H9 (cell line): ENCODE data around the gene LSM2. TPM values are rescaled to one million over a fixed set of nuclear protein-coding genes. Genes with fewer than 3 reads are reported as not detected.

Source experiments
- DNase-seq: peaks from one replicate; pipeline ENCODE4 v3.0.0-alpha.2; 2017
- H2AFZ ChIP-seq: one replicate; pipeline ENCODE4 v1.6.1; 2013; ENCODE audit warnings: mild to moderate bottlenecking, low read length, control low read depth, moderate library complexity
- H2AK5ac ChIP-seq: 2 replicates; pipeline ENCODE4 v1.6.1; 2013; ENCODE audit warnings: low read length, control low read depth, mixed read lengths; ENCODE audit not compliant: insufficient read length
- H2BK120ac ChIP-seq: one replicate; pipeline ENCODE4 v1.6.1; 2013; ENCODE audit warnings: low read depth, mild to moderate bottlenecking, low read length, control low read depth, inconsistent platforms; ENCODE audit not compliant: poor library complexity, severe bottlenecking
- H2BK12ac ChIP-seq: 2 replicates; pipeline ENCODE4 v1.6.1; 2013; ENCODE audit warnings: low read length, control low read depth, mixed read lengths, low read depth; ENCODE audit not compliant: insufficient read length
- H2BK15ac ChIP-seq: 2 replicates; pipeline ENCODE4 v1.6.1; 2013; ENCODE audit warnings: low read depth, low read length, control low read depth
- H2BK20ac ChIP-seq: one replicate; pipeline ENCODE4 v1.6.1; 2013; ENCODE audit warnings: low read depth, mild to moderate bottlenecking, low read length, control low read depth, inconsistent platforms; ENCODE audit not compliant: poor library complexity, severe bottlenecking
- H2BK5ac ChIP-seq: 2 replicates; pipeline ENCODE4 v1.6.1; 2013; ENCODE audit warnings: low read length, control low read depth, mixed read lengths; ENCODE audit not compliant: insufficient read length
- H3K14ac ChIP-seq: 2 replicates; pipeline ENCODE4 v1.6.1; 2013; ENCODE audit warnings: low read length, control low read depth; ENCODE audit not compliant: insufficient read depth
- H3K18ac ChIP-seq: 2 replicates; pipeline ENCODE4 v1.6.1; 2013; ENCODE audit warnings: low read depth, mild to moderate bottlenecking, mixed read lengths, low read length, control low read depth; ENCODE audit not compliant: insufficient read length
- H3K23ac ChIP-seq: 2 replicates; pipeline ENCODE4 v1.6.1; 2013; ENCODE audit warnings: low read length, control low read depth, mixed read lengths, low read depth; ENCODE audit not compliant: insufficient read length
- H3K23me2 ChIP-seq: 2 replicates; pipeline ENCODE4 v1.6.1; 2013; ENCODE audit warnings: low read depth, mild to moderate bottlenecking, mixed read lengths, low read length, control low read depth; ENCODE audit not compliant: insufficient read length, poor library complexity, severe bottlenecking
- H3K27ac ChIP-seq: 2 replicates; pipeline ENCODE4 v1.5.1; 2013; ENCODE audit warnings: low read length, control low read depth, mixed read lengths, low read depth; ENCODE audit not compliant: insufficient read length
- H3K27me3 ChIP-seq: 2 replicates; pipeline ENCODE4 v1.6.1; 2013; ENCODE audit warnings: low read length, control low read depth, inconsistent platforms; ENCODE audit not compliant: insufficient read depth
- H3K4ac ChIP-seq: 2 replicates; pipeline ENCODE4 v1.6.1; 2013; ENCODE audit warnings: low read depth, mild to moderate bottlenecking, control low read depth, inconsistent platforms, low read length, moderate library complexity
- H3K4me1 ChIP-seq: 2 replicates; pipeline ENCODE4 v1.6.1; 2013; ENCODE audit warnings: low read length, control low read depth, inconsistent platforms; ENCODE audit not compliant: insufficient read depth
- H3K4me2 ChIP-seq: 2 replicates; pipeline ENCODE4 v1.6.1; 2013; ENCODE audit warnings: low read length, control low read depth, mixed read lengths; ENCODE audit not compliant: insufficient read length, insufficient read depth
- H3K56ac ChIP-seq: 2 replicates; pipeline ENCODE4 v1.6.1; 2013; ENCODE audit warnings: low read depth, mild to moderate bottlenecking, mixed read lengths, low read length, control low read depth; ENCODE audit not compliant: insufficient read length
- H3K79me1 ChIP-seq: 2 replicates; pipeline ENCODE4 v1.6.1; 2013; ENCODE audit warnings: low read depth, mild to moderate bottlenecking, moderate library complexity, low read length, control low read depth, inconsistent platforms; ENCODE audit not compliant: insufficient read depth, poor library complexity, severe bottlenecking
- H3K79me2 ChIP-seq: 2 replicates; pipeline ENCODE4 v1.6.1; 2013; ENCODE audit warnings: low read length, control low read depth, inconsistent platforms; ENCODE audit not compliant: insufficient read depth
- H3K9ac ChIP-seq: 2 replicates; pipeline ENCODE4 v1.6.1; 2013; ENCODE audit warnings: low read length, control low read depth, mixed read lengths; ENCODE audit not compliant: insufficient read length; ENCODE audit errors: extremely low read depth
- H3K9me3 ChIP-seq: one replicate; pipeline ENCODE4 v1.6.1; 2013; ENCODE audit warnings: low read depth, low read length, inconsistent platforms; ENCODE audit not compliant: control insufficient read depth
- H3T11ph ChIP-seq: one replicate; pipeline ENCODE4 v1.6.1; 2013; ENCODE audit warnings: mild to moderate bottlenecking, low read length, control low read depth, inconsistent platforms
- H4K20me1 ChIP-seq: one replicate; pipeline ENCODE4 v1.6.1; 2013; ENCODE audit not compliant: control insufficient read depth, insufficient read length, insufficient read depth
- H4K5ac ChIP-seq: 2 replicates; pipeline ENCODE4 v1.6.1; 2013; ENCODE audit warnings: low read depth, mild to moderate bottlenecking, mixed read lengths, low read length, control low read depth; ENCODE audit not compliant: insufficient read length
- H4K8ac ChIP-seq: replicated peaks from 2 replicates; pipeline ENCODE4 v1.6.1; 2013; ENCODE audit warnings: low read length, control low read depth, mixed read lengths, low read depth; ENCODE audit not compliant: insufficient read length
- H4K91ac ChIP-seq: 2 replicates; pipeline ENCODE4 v1.6.1; 2013; ENCODE audit warnings: low read depth, mild to moderate bottlenecking, moderate library complexity, mixed read lengths, low read length, control low read depth; ENCODE audit not compliant: insufficient read length
- H3K27ac Mint-ChIP-seq, 3 experiments: 2 replicates in 2 of 3; 3 replicates in 1 of 3; pipeline ENCODE4 v1.8.0; 2020 to 2021; ENCODE audit warnings: mixed read lengths in 3 of 3, mild to moderate bottlenecking in 1 of 3, moderate library complexity in 1 of 3
- H3K27me3 Mint-ChIP-seq: 2 replicates; pipeline ENCODE4 v1.8.0; 2021; ENCODE audit warnings: low read depth, mild to moderate bottlenecking, moderate library complexity, mixed read lengths
- H3K36me3 Mint-ChIP-seq, 3 experiments: 2 replicates in 2 of 3; 3 replicates in 1 of 3; pipeline ENCODE4 v1.8.0; 2020 to 2021; ENCODE audit warnings: low read depth in 3 of 3, mixed read lengths in 3 of 3; ENCODE audit not compliant: insufficient read depth in 1 of 3
- H3K4me1 Mint-ChIP-seq, 2 experiments: 2 replicates each; pipeline ENCODE4 v1.8.0; 2020; ENCODE audit warnings: mixed read lengths in 2 of 2
- H3K4me3 Mint-ChIP-seq, 2 experiments: 2 replicates in 1 of 2; 3 replicates in 1 of 2; pipeline ENCODE4 v1.8.0; 2020 to 2021; ENCODE audit warnings: mild to moderate bottlenecking in 2 of 2, mixed read lengths in 2 of 2, moderate library complexity in 1 of 2
- H3K9me3 Mint-ChIP-seq, 2 experiments: 2 replicates in 1 of 2; 3 replicates in 1 of 2; pipeline ENCODE4 v1.8.0; 2020; ENCODE audit warnings: mild to moderate bottlenecking in 2 of 2, mixed read lengths in 2 of 2, moderate library complexity in 1 of 2
- CTCF ChIP-seq: fragments of 200-600 bp; sonication (generic); conservative IDR thresholded peaks from 3 replicates; pipeline ENCODE4 v1.8.0; 2021; ENCODE audit warnings: antibody characterized with exemption, mild to moderate bottlenecking
- WGBS: extraction: QIAGEN DNeasy Blood & Tissue Kit; methylation state at CpG from one replicate; pipeline ENCODE4 v1.1.7; 2013; ENCODE audit warnings: missing lambda C conversion rate, low lambda C conversion rate, mixed read lengths; ENCODE audit not compliant: insufficient read length; ENCODE audit errors: extremely low coverage; 5-methylcytosine and 5-hydroxymethylcytosine counted together
- total RNA-seq: library from RNA; stranded (reverse); gene quantifications from 2 replicates; pipeline ENCODE4 v1.2.1, GENCODE V29; 2021

The LSM2 gene
- total RNA-seq, 1 experiment from 2014 or later, result 123 TPM

- no CpG with 5 or more reads among the region's 6 CpGs for WGBS
- no peaks in the 10 kb centered on the region for H3K27me3 ChIP-seq
- H3K4me3 Mint-ChIP-seq, result no peak overlapping the region
- no peaks in the 10 kb centered on the region for H3K9me3 ChIP-seq
- H2BK15ac ChIP-seq, result no peak overlapping the region
- H2BK5ac ChIP-seq, result no peak overlapping the region
- TF ChIP-seq CTCF, result no peak
- H2BK20ac ChIP-seq, result no peak overlapping the region
- no peak overlapping the region for H3K23ac ChIP-seq
- no peak overlapping the region for H3K27ac Mint-ChIP-seq
- H3K79me1 ChIP-seq, result no peaks in the 10 kb centered on the region
- no peaks in the 10 kb centered on the region; the same call in 1 of the 2 replicates for H3K27me3 Mint-ChIP-seq
- H3K4me1 Mint-ChIP-seq, result peaks cover 25 to 27% of the 10 kb centered on the region in 2 experiments
- H2BK120ac ChIP-seq, result no peak overlapping the region
- no peak overlapping the region for H2AK5ac ChIP-seq
- H3K9me3 Mint-ChIP-seq, result no peaks in the 10 kb centered on the region; a peak in 1 of 5 replicates
- H4K91ac ChIP-seq, result no peak overlapping the region
- no peaks in the 10 kb centered on the region for H3K23me2 ChIP-seq
- H2AFZ ChIP-seq, result no peak overlapping the region
- H3K79me2 ChIP-seq, result no peaks in the 10 kb centered on the region
- DNase-seq, result no peak
- H2BK12ac ChIP-seq, result no peak overlapping the region
- H3K27ac ChIP-seq, result no peak overlapping the region
- no peak overlapping the region for H4K8ac ChIP-seq
- H3K4me2 ChIP-seq, result no peak overlapping the region
- peaks cover under 1 to 13% (median 7%) of the 10 kb centered on the region in 3 experiments; a peak in 4 of 7 replicates for H3K36me3 Mint-ChIP-seq
- no peaks in the 10 kb centered on the region for H3K4me1 ChIP-seq
- H3K18ac ChIP-seq, result no peak overlapping the region
- no peak overlapping the region for H3T11ph ChIP-seq
- no peak overlapping the region for H3K4ac ChIP-seq
- H3K9ac ChIP-seq, result no peak overlapping the region
- H3K14ac ChIP-seq, result no peak overlapping the region; the same call in 1 of the 2 replicates
- H4K5ac ChIP-seq, result no peak overlapping the region
- H3K56ac ChIP-seq, result no peak overlapping the region
- H4K20me1 ChIP-seq, result no peaks in the 10 kb centered on the region
Measured at GRCh38 chr6:31767096-31767645, 39.6 kb downstream of the LSM2 start.
